Small intestine (tissue), 7 donors: ENCODE data around the gene STAT5A. TPM values are rescaled to one million over a fixed set of nuclear protein-coding genes. Genes with fewer than 3 reads are reported as not detected.

Experiments used
- DNase-seq, 2 donors: peaks; one replicate each; pipeline versions ENCODE4 v3.0.0 to v3.0.0-alpha.2; 2013
- FAIRE-seq: peaks from 2 replicates; lab custom pipeline; 2012; peaks lifted over from hg19 to GRCh38; lab: Jason Lieb, UNC
- H3K27ac ChIP-seq, 3 donors: one replicate each; pipeline ENCODE4 v1.5.1; 2013; ENCODE audit warnings: low read length in 2 of 3, mild to moderate bottlenecking in 2 of 3, control low read depth in 1 of 3, inconsistent platforms in 1 of 3, low read depth in 1 of 3, moderate library complexity in 1 of 3
- H3K27me3 ChIP-seq, 3 donors: one replicate each; pipeline ENCODE4 v1.6.1; 2013; ENCODE audit warnings: low read length in 3 of 3, inconsistent platforms in 1 of 3; ENCODE audit not compliant: control insufficient read depth in 3 of 3, insufficient read depth in 3 of 3
- H3K36me3 ChIP-seq, 3 donors: one replicate each; pipeline ENCODE4 v1.6.1; 2013; ENCODE audit warnings: low read length in 3 of 3, inconsistent platforms in 1 of 3, low read depth in 1 of 3, mild to moderate bottlenecking in 1 of 3, moderate library complexity in 1 of 3; ENCODE audit not compliant: control insufficient read depth in 3 of 3, insufficient read depth in 2 of 3
- H3K4me1 ChIP-seq, 3 donors: one replicate each; pipeline ENCODE4 v1.6.1; 2013; ENCODE audit warnings: low read length in 2 of 3, inconsistent platforms in 1 of 3, low read depth in 1 of 3, mild to moderate bottlenecking in 1 of 3, moderate library complexity in 1 of 3; ENCODE audit not compliant: control insufficient read depth in 3 of 3, insufficient read depth in 2 of 3
- H3K4me3 ChIP-seq, 3 donors: one replicate each; pipeline ENCODE4 v1.5.1; 2013; ENCODE audit warnings: low read length in 3 of 3, control low read depth in 1 of 3, inconsistent platforms in 1 of 3, low read depth in 1 of 3, mild to moderate bottlenecking in 1 of 3, moderate library complexity in 1 of 3
- H3K9me3 ChIP-seq, 2 donors: one replicate each; pipeline ENCODE4 v1.6.1; 2013; ENCODE audit warnings: low read depth in 1 of 2, low read length in 1 of 2; ENCODE audit not compliant: control insufficient read depth in 2 of 2, insufficient read depth in 1 of 2
- WGBS, 3 donors: extraction: QIAGEN DNeasy Blood & Tissue Kit; methylation state at CpG; one replicate each; pipeline ENCODE4 v1.1.7; 2013; 5-methylcytosine and 5-hydroxymethylcytosine counted together
- polyA plus RNA-seq, 4 donors: library from polyadenylated mRNA; stranded (reverse) in 3 of 4; unstranded in 1 of 4; fragments of 200-250 nt in 3 of 4; fragments of 120-200 nt in 1 of 4; gene quantifications; one replicate each; pipeline versions ENCODE4 v1.2.1 to v1.2.3, GENCODE V29; 2013
- donor health status: healthy with polysubstance abuse.
- donor health status: control.
- donor health status: control.
- donor health status: Bipolar disorder and iron deficiency.
- donor health status: healthy.

STAT5A gene
- polyA plus RNA-seq, 4 donors, result 2.7 to 18.3 (median 12.1) TPM

- no peak for DNase-seq
- peaks cover 7 to 81% (median 9%) of the 10 kb centered on the region in 3 donors for H3K36me3 ChIP-seq
- H3K4me1 ChIP-seq, result peaks cover 0 to 72% (median 10%) of the 10 kb centered on the region in 3 donors
- no peak overlapping the region for H3K4me3 ChIP-seq
- no peaks in the 10 kb centered on the region for H3K27me3 ChIP-seq
- FAIRE-seq, result no peak
- H3K27ac ChIP-seq, result peak overlapping the region in 1 of 3 donors; percentile 95
- H3K9me3 ChIP-seq, result no peaks in the 10 kb centered on the region
- 81 to 90% (median 90%) methylated on average over 19 of the region's 19 CpGs for WGBS, 3 donors
Measured at GRCh38 chr17:42309986-42310786, 21.9 kb downstream of the STAT5A start.

- H3K4me3 ChIP-seq, result no peak overlapping the region
- no peaks in the 10 kb centered on the region for H3K27me3 ChIP-seq
- H3K36me3 ChIP-seq, result peaks cover 5 to 82% (median 14%) of the 10 kb centered on the region in 3 donors
- WGBS, 3 donors, result 66 to 84% (median 83%) methylated on average over 9 of the region's 9 CpGs
- FAIRE-seq (no peak), DNase-seq (no peak)
- H3K27ac ChIP-seq, result peak overlapping the region in 2 of 3 donors; percentile 22 to 95
- no peaks in the 10 kb centered on the region for H3K9me3 ChIP-seq
- peaks cover 0 to 78% (median 10%) of the 10 kb centered on the region in 3 donors for H3K4me1 ChIP-seq
Measured at GRCh38 chr17:42310787-42311215, 22.5 kb downstream of the STAT5A start.

DNA sequence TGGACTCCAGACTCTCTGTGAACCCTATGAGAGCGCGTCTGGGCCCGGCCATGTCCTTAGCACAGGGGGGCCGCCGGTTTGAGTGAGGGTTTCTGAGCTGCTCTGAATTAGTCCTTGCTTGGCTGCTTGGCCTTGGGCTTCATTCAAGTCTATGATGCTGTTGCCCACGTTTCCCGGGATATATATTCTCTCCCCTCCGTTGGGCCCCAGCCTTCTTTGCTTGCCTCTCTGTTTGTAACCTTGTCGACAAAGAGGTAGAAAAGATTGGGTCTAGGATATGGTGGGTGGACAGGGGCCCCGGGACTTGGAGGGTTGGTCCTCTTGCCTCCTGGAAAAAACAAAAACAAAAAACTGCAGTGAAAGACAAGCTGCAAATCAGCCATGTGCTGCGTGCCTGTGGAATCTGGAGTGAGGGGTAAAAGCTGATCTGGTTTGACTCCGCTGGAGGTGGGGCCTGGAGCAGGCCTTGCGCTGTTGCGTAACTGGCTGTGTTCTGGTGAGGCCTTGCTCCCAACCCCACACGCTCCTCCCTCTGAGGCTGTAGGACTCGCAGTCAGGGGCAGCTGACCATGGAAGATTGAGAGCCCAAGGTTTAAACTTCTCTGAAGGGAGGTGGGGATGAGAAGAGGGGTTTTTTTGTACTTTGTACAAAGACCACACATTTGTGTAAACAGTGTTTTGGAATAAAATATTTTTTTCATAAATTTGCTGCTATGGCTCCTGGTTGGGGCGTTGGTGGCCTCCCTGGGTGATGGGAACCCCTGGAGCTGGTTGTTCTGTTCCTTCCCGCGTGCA lies 23.1 kb downstream of the STAT5A start:
- 55 to 91% (median 78%) methylated on average over 19 of the region's 19 CpGs for WGBS, 3 donors
- Histone ChIP-seq H3K27ac (peak overlapping the region in 2 of 3 donors; percentile 22 to 95), H3K4me3 (peak overlapping the region in 1 of 3 donors; percentile 20), H3K4me1 (peaks cover 0 to 83% (median 10%) of the 10 kb centered on the region in 3 donors), H3K9me3 (no peaks in the 10 kb centered on the region), H3K36me3 (peaks cover 3 to 82% (median 13%) of the 10 kb centered on the region in 3 donors), H3K27me3 (no peaks in the 10 kb centered on the region)
- FAIRE-seq (no peak), DNase-seq (peak in 1 of 2 donors; percentile 93)

GRCh38 chr17:42312035-42312284 lies 23.7 kb downstream of the STAT5A start:
- DNase-seq (no peak), FAIRE-seq (no peak)
- H3K9me3 ChIP-seq, result no peaks in the 10 kb centered on the region
- peak overlapping the region in 2 of 3 donors; percentile 22 to 95 for H3K27ac ChIP-seq
- H3K4me1 ChIP-seq, result peaks cover 0 to 88% (median 10%) of the 10 kb centered on the region in 3 donors
- WGBS, 3 donors, result 16 to 25% (median 18%) methylated on average over 5 of the region's 5 CpGs
- H3K4me3 ChIP-seq, result peak overlapping the region in 1 of 3 donors; percentile 20
- H3K36me3 ChIP-seq, result peaks cover 2 to 82% (median 14%) of the 10 kb centered on the region in 3 donors
- H3K27me3 ChIP-seq, result no peaks in the 10 kb centered on the region

DNA sequence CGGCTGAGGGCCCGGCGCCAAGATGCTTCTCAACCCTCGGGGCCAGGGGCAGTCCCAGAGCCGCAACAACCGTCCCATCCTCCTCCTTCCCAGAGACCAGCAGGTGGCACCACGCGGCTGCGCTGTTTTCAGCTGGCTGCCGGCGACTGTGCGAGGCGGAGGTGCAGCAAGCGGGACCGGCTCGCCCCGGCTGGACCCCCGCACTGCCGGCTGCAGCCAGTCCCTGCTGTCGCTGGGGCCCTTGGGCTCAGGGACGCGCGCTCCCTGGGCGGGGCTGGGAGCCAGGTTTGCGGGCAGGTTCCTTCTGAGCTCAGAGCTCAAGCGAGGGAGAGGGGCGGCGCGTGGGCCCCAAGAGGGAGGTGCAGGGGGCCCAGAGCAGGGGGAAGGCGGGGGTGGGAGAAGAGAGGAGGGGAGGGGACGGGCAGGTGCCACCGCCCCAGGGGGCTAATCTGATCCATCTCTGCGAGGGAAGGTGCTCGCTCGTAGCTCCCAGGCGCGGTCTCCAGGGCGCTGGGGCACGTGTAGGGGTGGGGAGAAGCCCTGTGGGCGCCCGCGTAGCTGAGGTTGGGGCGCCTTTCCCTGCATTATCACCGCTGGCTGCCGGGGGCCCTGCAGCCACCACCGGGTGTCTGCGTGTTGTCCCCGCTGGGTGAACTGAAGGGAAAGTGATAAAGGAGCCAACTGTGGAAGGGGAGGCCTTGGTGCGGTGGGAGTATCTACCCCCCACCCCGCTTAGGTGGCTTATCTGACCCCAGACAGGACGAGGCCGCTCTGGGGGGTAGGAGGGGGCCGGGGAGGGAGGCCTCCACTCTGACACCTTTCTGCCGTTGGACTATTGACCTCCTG lies 24.2 kb downstream of the STAT5A start:
- Histone ChIP-seq H3K4me3 (peak overlapping the region in 1 of 3 donors; percentile 20), H3K36me3 (peaks cover 2 to 79% (median 20%) of the 10 kb centered on the region in 3 donors)
- WGBS, 3 donors, result 7 to 16% (median 9%) methylated on average over 45 to 54 of the region's 54 CpGs

DNA sequence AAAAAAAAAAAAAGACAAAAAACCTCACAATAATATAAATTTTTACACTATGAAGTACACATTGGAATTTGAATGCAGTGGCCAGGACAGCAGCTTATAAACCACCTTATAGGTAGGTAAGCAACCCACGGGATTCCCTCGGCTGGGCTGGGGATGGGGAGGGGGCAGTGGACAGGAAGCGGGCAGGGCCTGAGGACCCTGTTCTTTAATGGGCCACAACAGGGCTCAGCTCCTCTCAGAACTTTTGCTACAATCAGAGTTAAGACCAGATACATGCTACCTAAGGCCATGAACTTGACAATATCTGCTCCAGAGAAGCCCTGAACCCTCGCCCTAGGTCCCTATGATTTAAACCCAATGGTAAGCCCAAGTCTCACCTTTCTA lies 25.1 kb downstream of the STAT5A start:
- Histone ChIP-seq H3K27ac (peak overlapping the region in 1 of 3 donors; percentile 95), H3K4me3 (no peak overlapping the region), H3K9me3 (no peaks in the 10 kb centered on the region), H3K4me1 (peaks cover 0 to 95% (median 10%) of the 10 kb centered on the region in 3 donors), H3K36me3 (peaks cover 8 to 77% (median 20%) of the 10 kb centered on the region in 3 donors), H3K27me3 (no peaks in the 10 kb centered on the region)
- 90 to 95% (median 93%) methylated on average over 4 of the region's 4 CpGs for WGBS, 3 donors
- peak in 1 of 2 donors; percentile 46 for DNase-seq
- no peak for FAIRE-seq

More for the DNA sequence above, 24.2 kb downstream of the STAT5A start:
- H3K4me1 ChIP-seq, result peaks cover 0 to 94% (median 10%) of the 10 kb centered on the region in 3 donors
- H3K27me3 ChIP-seq, result no peaks in the 10 kb centered on the region
- peak overlapping the region in 2 of 3 donors; percentile 36 to 95 for H3K27ac ChIP-seq
- FAIRE-seq (no peak), DNase-seq (peak; percentile 68 to 96)
- H3K9me3 ChIP-seq, result no peaks in the 10 kb centered on the region

GRCh38 chr17:42313773-42314566 lies 25.7 kb downstream of the STAT5A start:
- FAIRE-seq (no peak), DNase-seq (peak in 1 of 2 donors; percentile 94)
- Histone ChIP-seq H3K4me3 (no peak overlapping the region), H3K27me3 (no peaks in the 10 kb centered on the region), H3K36me3 (peaks cover 12 to 77% (median 22%) of the 10 kb centered on the region in 3 donors), H3K27ac (peak overlapping the region in 1 of 3 donors; percentile 95), H3K9me3 (no peaks in the 10 kb centered on the region), H3K4me1 (peaks cover 0 to 95% (median 10%) of the 10 kb centered on the region in 3 donors)
- 68 to 79% (median 75%) methylated on average over 14 of the region's 14 CpGs for WGBS, 3 donors
